Superior temporal gyrus (tissue), 1 donor: Measurements from ENCODE around the gene JARID2.

ENCODE experiments used
- DNase-seq: peaks from one replicate; pipeline ENCODE4 v3.0.0-alpha.2; 2016; ENCODE audit errors: extremely low spot score

The JARID2 gene

GRCh38 chr6:15462256-15462655 is 216.4 kb downstream of the JARID2 start:
- DNase-seq = no peak

GRCh38 chr6:15462717-15463525 is 217.1 kb downstream of the JARID2 start:
- DNase-seq = no peak

- DNase-seq = no peak
These were observed 218.4 kb downstream of the JARID2 start for GRCh38 chr6:15464211-15464725.

GRCh38 chr6:15465212-15465611 is 219.3 kb downstream of the JARID2 start:
- no peak for DNase-seq

GRCh38 chr6:15470746-15471145 is 224.9 kb downstream of the JARID2 start:
- DNase-seq = no peak

- no peak for DNase-seq
These were observed 226.8 kb downstream of the JARID2 start for GRCh38 chr6:15472621-15473020.

GRCh38 chr6:15473174-15473573 is 227.3 kb downstream of the JARID2 start:
- DNase-seq = no peak

GRCh38 chr6:15473741-15474161 is 227.9 kb downstream of the JARID2 start:
- no peak for DNase-seq

GRCh38 chr6:15474196-15474595 is 228.3 kb downstream of the JARID2 start:
- no peak for DNase-seq

- no peak for DNase-seq
These were observed 229.4 kb downstream of the JARID2 start for GRCh38 chr6:15475261-15475660.

GRCh38 chr6:15475872-15476271 is 230.0 kb downstream of the JARID2 start:
- DNase-seq = no peak

- no peak for DNase-seq
These were observed 230.9 kb downstream of the JARID2 start for GRCh38 chr6:15476631-15477380.

GRCh38 chr6:15477746-15478145 is 231.9 kb downstream of the JARID2 start:
- DNase-seq = no peak

GRCh38 chr6:15479761-15480160 is 233.9 kb downstream of the JARID2 start:
- peak; percentile 60 for DNase-seq

GRCh38 chr6:15480525-15480924 is 234.7 kb downstream of the JARID2 start:
- DNase-seq = no peak

- no peak for DNase-seq
These were observed 235.8 kb downstream of the JARID2 start for GRCh38 chr6:15481390-15482291.

- DNase-seq = no peak
These were observed 237.2 kb downstream of the JARID2 start for GRCh38 chr6:15483060-15483459.

GRCh38 chr6:15484140-15484539 is 238.3 kb downstream of the JARID2 start:
- no peak for DNase-seq

GRCh38 chr6:15484821-15485220 is 239.0 kb downstream of the JARID2 start:
- no peak for DNase-seq

GRCh38 chr6:15485936-15486335 is 240.1 kb downstream of the JARID2 start:
- no peak for DNase-seq

- DNase-seq = no peak
These were observed 241.4 kb downstream of the JARID2 start for GRCh38 chr6:15487262-15487661.
